MCF 10A (cell line): ENCODE measurements around the gene VAV2. TPM values are rescaled to one million over a fixed set of nuclear protein-coding genes. Genes with fewer than 3 reads are reported as not detected.

Experiments
- BruUV-seq: library from RNA; stranded (reverse); fragments of 400-500 nt; replicated peaks from 2 replicates; lab custom pipeline; 2021; lab: Mats Ljungman, UMichigan
- CTCF ChIA-PET: fragments of 300-600 bp; sonication (Branson Sonifier 250); formaldehyde crosslinking; extraction: SDS; loops from one replicate; lab custom pipeline; 2021; ENCODE audit warnings: antibody characterized with exemption, inconsistent platforms; lab: Yijun Ruan, JAX
- POLR2A ChIA-PET: fragments of 300-600, 350-650 bp; sonication (Branson Sonifier 250); formaldehyde crosslinking; extraction: SDS; loops from one replicate; lab custom pipeline; 2020; ENCODE audit warnings: antibody characterized with exemption, inconsistent platforms; lab: Yijun Ruan, JAX
- DNase-seq: peaks from one replicate; pipeline ENCODE4 v3.0.0-alpha.2; 2018; ENCODE audit not compliant: unreplicated experiment
- H3K27ac Mint-ChIP-seq: one replicate; pipeline ENCODE4 v1.8.0; 2022; ENCODE audit warnings: mild to moderate bottlenecking, low read depth, mixed read lengths; ENCODE audit not compliant: unreplicated experiment
- H3K27me3 Mint-ChIP-seq: one replicate; pipeline ENCODE4 v1.8.0; 2022; ENCODE audit warnings: mixed read lengths; ENCODE audit not compliant: insufficient read depth, unreplicated experiment
- H3K36me3 Mint-ChIP-seq: one replicate; pipeline ENCODE4 v1.8.0; 2022; ENCODE audit warnings: mild to moderate bottlenecking, moderate library complexity, mixed read lengths; ENCODE audit not compliant: insufficient read depth, unreplicated experiment
- H3K4me1 Mint-ChIP-seq: one replicate; pipeline ENCODE4 v1.8.0; 2022; ENCODE audit warnings: mixed read lengths; ENCODE audit not compliant: insufficient read depth, unreplicated experiment
- H3K4me3 Mint-ChIP-seq: one replicate; pipeline ENCODE4 v1.8.0; 2022; ENCODE audit warnings: mild to moderate bottlenecking, moderate library complexity, mixed read lengths; ENCODE audit not compliant: unreplicated experiment
- H3K9me3 Mint-ChIP-seq: one replicate; pipeline ENCODE4 v1.8.0; 2022; ENCODE audit warnings: mixed read lengths; ENCODE audit not compliant: unreplicated experiment
- intact Hi-C: fragments of 100-400 bp; cut with micrococcal nuclease; formaldehyde crosslinking; loops from 2 replicates; pipeline ENCODE4 v1.14.1; 2022
- total RNA-seq: library from RNA; stranded (reverse); gene quantifications from 2 replicates; pipeline ENCODE4 v1.2.3, GENCODE V29; 2022
- TF ChIP-seq, protein P1 (sequence below): fragments of 200-600 bp; IDR thresholded peaks from one replicate; pipeline ENCODE4 v1.8.0; 2022; ENCODE audit warnings: antibody characterized with exemption, mild to moderate bottlenecking; ENCODE audit not compliant: unreplicated experiment

The VAV2 gene
- total RNA-seq, 1 experiment from 2014 or later = 31.0 TPM

DNA sequence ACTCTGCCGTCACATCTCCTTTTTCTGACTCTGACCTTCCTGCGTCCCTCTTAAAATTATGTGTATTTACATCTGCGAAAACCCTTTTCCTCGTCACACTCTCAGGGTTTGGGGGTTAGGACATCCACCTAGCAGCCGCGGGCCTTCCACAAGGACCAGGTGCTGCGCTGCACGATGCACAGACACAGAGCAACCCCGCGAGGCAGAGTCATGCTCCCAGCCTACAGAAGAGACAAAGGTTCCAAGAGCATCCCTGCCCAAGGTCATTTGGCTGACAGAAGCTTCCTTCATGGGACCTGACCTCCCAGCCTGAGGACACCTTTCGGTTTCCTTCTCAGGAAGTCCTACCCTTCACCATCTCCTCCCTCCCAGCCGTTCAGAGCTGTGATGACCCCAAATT, 135.3 kb downstream of the VAV2 start:
- Mint-ChIP-seq H3K27ac (no peak overlapping the region), H3K27me3 (no peaks in the 10 kb centered on the region), H3K4me3 (no peak overlapping the region), H3K36me3 (peaks cover 24% of the 10 kb centered on the region), H3K4me1 (peaks cover 5% of the 10 kb centered on the region), H3K9me3 (no peaks in the 10 kb centered on the region)
- POLR2A ChIA-PET = no interaction called here
- DNase-seq = no peak
- no TSS peak for BruUV-seq
- intact Hi-C loops = no loop called here
- CTCF ChIA-PET = no interaction called here
- TF ChIP-seq, protein P1, sequence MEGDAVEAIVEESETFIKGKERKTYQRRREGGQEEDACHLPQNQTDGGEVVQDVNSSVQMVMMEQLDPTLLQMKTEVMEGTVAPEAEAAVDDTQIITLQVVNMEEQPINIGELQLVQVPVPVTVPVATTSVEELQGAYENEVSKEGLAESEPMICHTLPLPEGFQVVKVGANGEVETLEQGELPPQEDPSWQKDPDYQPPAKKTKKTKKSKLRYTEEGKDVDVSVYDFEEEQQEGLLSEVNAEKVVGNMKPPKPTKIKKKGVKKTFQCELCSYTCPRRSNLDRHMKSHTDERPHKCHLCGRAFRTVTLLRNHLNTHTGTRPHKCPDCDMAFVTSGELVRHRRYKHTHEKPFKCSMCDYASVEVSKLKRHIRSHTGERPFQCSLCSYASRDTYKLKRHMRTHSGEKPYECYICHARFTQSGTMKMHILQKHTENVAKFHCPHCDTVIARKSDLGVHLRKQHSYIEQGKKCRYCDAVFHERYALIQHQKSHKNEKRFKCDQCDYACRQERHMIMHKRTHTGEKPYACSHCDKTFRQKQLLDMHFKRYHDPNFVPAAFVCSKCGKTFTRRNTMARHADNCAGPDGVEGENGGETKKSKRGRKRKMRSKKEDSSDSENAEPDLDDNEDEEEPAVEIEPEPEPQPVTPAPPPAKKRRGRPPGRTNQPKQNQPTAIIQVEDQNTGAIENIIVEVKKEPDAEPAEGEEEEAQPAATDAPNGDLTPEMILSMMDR = no peak

DNA sequence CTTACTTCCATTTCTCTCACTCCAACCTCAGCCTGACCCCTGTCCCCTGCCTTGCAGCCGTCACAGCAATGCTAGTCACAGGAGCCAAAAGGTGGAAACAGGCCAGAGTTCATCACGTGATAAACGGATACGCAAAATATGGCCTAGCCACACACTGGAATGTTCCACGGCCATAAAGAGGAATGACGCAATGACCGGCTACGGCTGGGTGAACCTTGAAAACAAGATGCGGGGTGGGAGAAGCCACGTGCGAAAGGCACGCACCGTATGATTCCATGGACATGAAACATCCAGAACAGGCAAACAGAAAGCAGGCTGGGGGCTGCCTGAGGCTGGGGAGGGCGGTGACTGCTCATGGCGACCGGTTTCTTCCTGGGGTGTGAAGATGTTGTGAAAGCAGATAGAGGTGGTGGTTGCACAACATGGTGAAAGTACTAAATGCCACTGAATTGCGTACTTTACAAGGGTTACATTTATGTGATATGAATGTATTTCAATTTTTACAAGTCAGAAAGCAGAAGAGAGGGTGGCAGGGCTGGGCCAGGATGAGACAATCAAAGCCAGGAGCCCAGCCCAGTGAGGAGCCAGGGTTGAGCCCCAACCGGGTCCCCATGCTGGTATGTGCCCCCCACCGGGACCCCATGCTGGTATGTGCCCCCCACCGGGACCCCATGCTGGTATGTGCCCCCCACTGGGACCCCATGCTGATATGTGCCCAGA, 136.2 kb downstream of the VAV2 start:
- BruUV-seq = no TSS peak
- Mint-ChIP-seq H3K9me3 (no peaks in the 10 kb centered on the region), H3K36me3 (peaks cover 22% of the 10 kb centered on the region), H3K4me1 (peaks cover 5% of the 10 kb centered on the region), H3K4me3 (no peak overlapping the region), H3K27me3 (no peaks in the 10 kb centered on the region), H3K27ac (no peak overlapping the region)
- ChIA-PET CTCF (no interaction called here), POLR2A (no interaction called here)
- peak; percentile 82 for DNase-seq
- intact Hi-C loops = no loop called here
- TF ChIP-seq, protein P1 = no peak

DNA sequence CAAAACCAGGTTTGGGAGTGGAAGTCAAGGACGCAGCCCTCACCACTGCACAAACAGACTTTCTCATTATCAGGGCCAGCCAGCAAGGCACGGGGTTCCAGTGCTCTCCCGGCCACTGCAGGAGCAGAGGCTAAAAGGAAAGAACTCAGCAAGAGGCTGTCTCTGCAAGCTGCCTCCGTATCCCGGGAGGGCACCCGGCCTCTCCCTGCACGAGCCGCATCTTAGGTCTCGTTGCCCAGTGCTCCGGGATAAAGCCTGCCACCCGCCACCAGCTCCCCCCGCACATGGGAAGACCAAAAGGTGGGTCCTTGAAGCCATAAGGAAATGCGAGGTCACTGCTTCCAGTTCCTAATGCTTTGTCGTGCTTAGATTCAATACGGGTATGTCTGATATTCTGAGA, 136.8 kb downstream of the VAV2 start:
- no TSS peak for BruUV-seq
- ChIA-PET CTCF (no interaction called here), POLR2A (interaction anchor here (0.6 kb wide), 1 partner anchor 212 kb away, joined by 3 read pairs; no protein-coding TSS in a partner anchor)
- TF ChIP-seq, protein P1 = no peak
- DNase-seq = no peak
- no peaks in the 10 kb centered on the region for H3K9me3 Mint-ChIP-seq
- H3K27ac Mint-ChIP-seq = no peak overlapping the region
- no peaks in the 10 kb centered on the region for H3K27me3 Mint-ChIP-seq
- peaks cover 5% of the 10 kb centered on the region for H3K4me1 Mint-ChIP-seq
- peaks cover 18% of the 10 kb centered on the region for H3K36me3 Mint-ChIP-seq
- H3K4me3 Mint-ChIP-seq = no peak overlapping the region
- intact Hi-C loops = no loop called here

DNA sequence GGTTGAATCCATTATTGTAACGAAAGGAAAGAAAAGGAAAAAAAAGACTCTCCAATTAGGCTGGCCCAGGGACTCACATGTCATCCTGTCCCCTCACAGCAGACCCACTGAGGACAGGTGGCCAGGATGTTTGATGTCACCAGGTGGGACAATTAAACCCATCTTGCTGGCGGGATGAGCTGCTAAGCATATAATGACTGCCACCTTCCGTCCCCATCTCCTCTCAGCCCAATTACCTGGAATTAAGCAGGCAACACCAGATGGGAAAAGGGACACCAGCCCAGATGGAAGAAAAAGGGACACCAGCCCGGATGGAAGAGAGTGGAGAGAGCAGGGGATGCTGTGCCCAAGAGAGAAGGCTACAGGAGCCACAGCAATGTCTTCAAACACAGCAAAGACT, 137.4 kb downstream of the VAV2 start:
- DNase-seq = no peak
- no TSS peak for BruUV-seq
- POLR2A ChIA-PET = interaction anchor here (0.6 kb wide), 1 partner anchor 212 kb away, joined by 3 read pairs; no protein-coding TSS in a partner anchor
- CTCF ChIA-PET = no interaction called here
- H3K4me1 Mint-ChIP-seq = peaks cover 5% of the 10 kb centered on the region
- H3K27ac Mint-ChIP-seq = no peak overlapping the region
- H3K27me3 Mint-ChIP-seq = no peaks in the 10 kb centered on the region
- peaks cover 24% of the 10 kb centered on the region for H3K36me3 Mint-ChIP-seq
- no peak overlapping the region for H3K4me3 Mint-ChIP-seq
- intact Hi-C loops = no loop called here
- H3K9me3 Mint-ChIP-seq = no peaks in the 10 kb centered on the region
- TF ChIP-seq, protein P1 = no peak
